Activated naive CD4-positive, alpha-beta T cell treated with anti-CD3 and anti-CD28 coated beads, Interleukin-2, amount 50 U/mL, for 72 hours (primary cell): ENCODE results near the gene C17orf75. TPM values are rescaled to one million over a fixed set of nuclear protein-coding genes. Genes with fewer than 3 reads are reported as not detected.
"Not testable (repeated sequence)": the region's sequence is repeated elsewhere in the genome, so short reads cannot be mapped to it uniquely, and the experiment has no call there.

Experiments
- ATAC-seq, 2 donors: fragments of 150-1000 bp; cut with Tn5 transposase; 2 replicates each; pipeline ENCODE4 v1.10.0; 2021; ENCODE audit warnings: mild to moderate bottlenecking in 2 of 2, moderate library complexity in 2 of 2
- DNase-seq, 2 donors: peaks; one replicate each; pipeline ENCODE4 v3.0.0; 2021 to 2022; ENCODE audit warnings: low spot score in 2 of 2
- H3K27ac Mint-ChIP-seq, 2 donors: one replicate each; pipeline ENCODE4 v1.8.0; 2022; ENCODE audit warnings: mild to moderate bottlenecking in 2 of 2, mixed read lengths in 2 of 2
- H3K36me3 Mint-ChIP-seq, 2 donors: one replicate each; pipeline ENCODE4 v1.8.0; 2022; ENCODE audit warnings: mixed read lengths in 2 of 2
- H3K9me3 Mint-ChIP-seq, 2 donors: one replicate each; pipeline ENCODE4 v1.8.0; 2022; ENCODE audit warnings: mixed read lengths in 2 of 2
- total RNA-seq, 2 donors: library from RNA; stranded (reverse); gene quantifications; one replicate each; pipeline ENCODE4 v1.2.3, GENCODE V29; 2022

C17orf75 gene
- total RNA-seq, 2 donors from 2014 or later = 10.8 to 24.5 TPM

GRCh38 chr17:32323046-32323445 is 18.9 kb downstream of the C17orf75 start:
- peak overlapping the region in 1 of 2 donors; percentile 58 for H3K27ac Mint-ChIP-seq
- no peaks in the 10 kb centered on the region for H3K36me3 Mint-ChIP-seq
- ATAC-seq (no peak), DNase-seq (no peak)
- H3K9me3 Mint-ChIP-seq = no peaks in the 10 kb centered on the region

- H3K27ac Mint-ChIP-seq = no peak overlapping the region
- H3K36me3 Mint-ChIP-seq = no peaks in the 10 kb centered on the region
- DNase-seq = no peak
- no peaks in the 10 kb centered on the region for H3K9me3 Mint-ChIP-seq
- ATAC-seq = no peak
Measured at GRCh38 chr17:32320847-32321246, 21.1 kb downstream of the C17orf75 start.

- H3K9me3 Mint-ChIP-seq, ATAC-seq, DNase-seq, H3K36me3 Mint-ChIP-seq, H3K27ac Mint-ChIP-seq: not testable (repeated sequence)
Measured at GRCh38 chr17:32320080-32320479, 21.9 kb downstream of the C17orf75 start.

DNA sequence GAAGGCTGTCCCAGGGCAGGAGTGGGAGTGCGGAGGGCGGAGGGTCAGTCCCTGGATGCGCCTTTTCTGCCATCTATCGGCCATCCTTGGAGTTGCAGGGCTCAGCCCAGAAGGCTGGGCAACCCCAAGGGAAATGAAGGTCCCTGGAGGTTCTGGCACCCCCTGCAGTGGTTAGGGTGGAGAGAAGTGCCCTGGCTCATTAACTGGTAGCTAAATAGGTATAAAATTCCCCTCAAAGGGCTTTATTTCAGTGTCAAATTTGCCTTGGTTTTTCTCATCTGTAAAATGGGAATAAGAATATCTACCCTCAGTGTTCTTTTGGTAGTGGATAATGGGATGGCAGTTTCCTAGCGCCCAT is 22.4 kb downstream of the C17orf75 start:
- peak; percentile 80 to 87 for DNase-seq
- no peak overlapping the region for H3K27ac Mint-ChIP-seq
- H3K36me3 Mint-ChIP-seq = no peaks in the 10 kb centered on the region
- H3K9me3 Mint-ChIP-seq = no peaks in the 10 kb centered on the region
- ATAC-seq = peak; percentile 88 to 93

DNA sequence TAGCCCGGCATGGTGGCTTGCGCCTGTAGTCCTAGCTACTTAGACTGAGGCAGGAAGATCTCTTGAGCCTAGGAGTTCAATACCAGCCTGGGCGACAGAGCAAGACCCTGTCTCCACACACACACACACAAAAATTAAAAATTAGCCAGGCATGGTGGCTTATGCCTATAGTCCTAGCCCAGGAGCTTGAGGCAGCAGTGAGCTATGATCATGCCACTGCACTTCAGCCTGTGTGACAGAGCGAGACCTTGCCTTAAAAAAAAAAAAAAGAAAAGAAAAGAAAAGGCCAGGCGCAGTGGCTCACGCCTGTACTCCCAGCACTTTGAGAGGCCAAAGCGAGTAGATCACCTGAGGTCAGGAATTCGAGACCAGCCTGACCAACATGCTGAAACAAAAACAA is 23.9 kb downstream of the C17orf75 start:
- Mint-ChIP-seq H3K27ac (no peak overlapping the region), H3K9me3 (no peaks in the 10 kb centered on the region), H3K36me3 (no peaks in the 10 kb centered on the region)
- ATAC-seq (no peak), DNase-seq (no peak)

DNA sequence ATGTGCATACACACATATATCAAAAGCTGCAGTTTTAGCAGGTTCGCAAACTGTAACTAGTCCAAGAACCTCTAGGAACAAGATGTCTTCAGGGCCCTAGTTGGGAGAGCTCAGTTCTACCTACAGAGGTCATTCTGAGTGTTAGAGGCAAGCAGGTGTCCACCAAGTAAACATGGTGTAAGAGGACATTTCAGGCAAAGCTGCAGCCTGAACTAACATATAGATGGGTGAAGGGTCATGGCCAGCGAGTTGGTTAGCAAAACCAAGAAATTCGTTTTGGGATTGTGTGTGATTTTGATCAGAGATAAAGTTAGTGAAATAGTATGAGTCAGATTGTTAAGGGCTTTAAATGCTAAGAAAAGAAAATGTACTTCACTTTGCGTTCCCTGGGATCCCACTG is 24.6 kb downstream of the C17orf75 start:
- ATAC-seq (no peak), DNase-seq (no peak)
- H3K36me3 Mint-ChIP-seq = no peaks in the 10 kb centered on the region
- H3K27ac Mint-ChIP-seq = no peak overlapping the region
- no peaks in the 10 kb centered on the region for H3K9me3 Mint-ChIP-seq

- ATAC-seq, H3K9me3 Mint-ChIP-seq, DNase-seq, H3K36me3 Mint-ChIP-seq, H3K27ac Mint-ChIP-seq: not testable (repeated sequence)
Measured at GRCh38 chr17:32316653-32317052, 25.3 kb downstream of the C17orf75 start.

- Mint-ChIP-seq H3K36me3 (no peaks in the 10 kb centered on the region), H3K9me3 (no peaks in the 10 kb centered on the region), H3K27ac (no peak overlapping the region)
- ATAC-seq (no peak), DNase-seq (no peak)
Measured at GRCh38 chr17:32315171-32315570, 26.8 kb downstream of the C17orf75 start.

DNA sequence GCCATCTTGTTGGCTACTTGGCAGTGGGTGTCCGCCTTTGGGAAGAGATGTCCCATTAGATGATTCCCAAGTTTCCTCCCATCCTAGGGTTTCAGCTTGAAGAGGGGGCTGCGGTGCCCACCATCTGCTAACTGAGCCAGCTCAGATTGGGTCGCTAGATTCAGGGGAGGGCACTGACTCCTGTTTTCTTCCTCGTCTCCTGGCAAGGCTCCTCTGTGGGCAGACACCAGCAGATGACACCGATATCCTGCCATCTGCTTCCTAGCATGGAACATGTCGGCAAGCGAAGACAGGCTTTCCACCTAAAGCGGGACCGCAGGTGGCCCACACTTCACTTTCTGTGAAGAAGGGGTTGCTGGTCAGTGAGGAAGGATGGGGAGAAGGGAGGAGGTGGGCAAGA is 27.3 kb downstream of the C17orf75 start:
- DNase-seq = no peak
- H3K27ac Mint-ChIP-seq = no peak overlapping the region
- no peaks in the 10 kb centered on the region for H3K36me3 Mint-ChIP-seq
- ATAC-seq = no peak
- H3K9me3 Mint-ChIP-seq = no peaks in the 10 kb centered on the region

DNA sequence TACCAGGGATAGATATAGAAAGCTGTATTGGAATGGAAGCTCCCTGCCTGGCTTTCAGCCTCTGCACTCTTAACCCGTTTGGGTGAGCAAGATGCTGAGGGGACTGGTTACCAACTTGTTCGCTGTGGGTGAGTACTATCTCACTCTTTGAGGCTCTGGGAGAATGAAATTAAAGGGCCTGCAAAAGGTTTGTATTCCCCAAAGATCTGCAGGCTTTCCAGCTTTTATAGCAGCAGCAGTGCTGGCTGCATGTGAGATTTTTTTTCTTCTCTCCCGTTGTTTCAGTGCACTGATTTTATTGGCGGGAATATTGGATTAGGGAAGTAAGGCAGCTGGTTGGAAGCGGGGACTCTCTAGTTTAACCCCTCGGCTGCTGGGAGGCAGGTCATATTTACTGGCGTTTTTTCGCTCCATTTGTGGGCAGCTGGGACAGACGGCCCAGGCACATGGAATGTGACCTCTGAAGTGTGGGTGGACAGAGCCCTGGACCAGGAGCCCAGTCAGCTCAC is 30.9 kb downstream of the C17orf75 start:
- DNase-seq = no peak
- Mint-ChIP-seq H3K27ac (no peak overlapping the region), H3K36me3 (no peaks in the 10 kb centered on the region), H3K9me3 (no peaks in the 10 kb centered on the region)
- no peak for ATAC-seq

DNA sequence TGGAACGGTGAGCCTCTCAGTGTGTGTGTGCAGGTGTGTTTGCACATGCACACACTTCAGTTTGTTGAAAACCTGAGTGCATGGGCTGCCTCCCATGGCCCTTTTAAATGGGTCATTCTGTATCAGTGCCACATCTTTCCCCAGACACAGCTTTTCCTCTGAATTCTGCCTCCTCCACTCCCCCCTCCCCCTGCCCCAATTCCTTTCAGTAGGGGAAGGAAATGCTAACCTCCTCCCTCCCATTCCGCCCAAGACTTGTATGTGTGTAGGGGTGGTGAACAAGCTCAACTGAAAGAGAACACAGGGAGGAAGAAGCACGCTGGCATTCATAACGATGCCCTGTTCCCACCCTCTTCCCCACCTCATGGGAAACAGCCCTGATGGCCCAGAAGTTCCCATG is 34.3 kb downstream of the C17orf75 start:
- H3K36me3 Mint-ChIP-seq = no peaks in the 10 kb centered on the region
- H3K9me3 Mint-ChIP-seq = no peaks in the 10 kb centered on the region
- DNase-seq (no peak), ATAC-seq (no peak)
- H3K27ac Mint-ChIP-seq = no peak overlapping the region

GRCh38 chr17:32305049-32305448 is 36.9 kb downstream of the C17orf75 start:
- no peak for ATAC-seq
- Mint-ChIP-seq H3K27ac (no peak overlapping the region), H3K9me3 (no peaks in the 10 kb centered on the region), H3K36me3 (no peaks in the 10 kb centered on the region)
- no peak for DNase-seq

GRCh38 chr17:32303781-32304288 is 38.1 kb downstream of the C17orf75 start:
- H3K27ac Mint-ChIP-seq = no peak overlapping the region
- no peaks in the 10 kb centered on the region for H3K36me3 Mint-ChIP-seq
- H3K9me3 Mint-ChIP-seq = no peaks in the 10 kb centered on the region
- no peak for DNase-seq
- no peak for ATAC-seq

- ATAC-seq (no peak), DNase-seq (no peak)
- Mint-ChIP-seq H3K9me3 (no peaks in the 10 kb centered on the region), H3K36me3 (no peaks in the 10 kb centered on the region), H3K27ac (no peak overlapping the region)
Measured at GRCh38 chr17:32302860-32303649, 38.9 kb downstream of the C17orf75 start.

DNA sequence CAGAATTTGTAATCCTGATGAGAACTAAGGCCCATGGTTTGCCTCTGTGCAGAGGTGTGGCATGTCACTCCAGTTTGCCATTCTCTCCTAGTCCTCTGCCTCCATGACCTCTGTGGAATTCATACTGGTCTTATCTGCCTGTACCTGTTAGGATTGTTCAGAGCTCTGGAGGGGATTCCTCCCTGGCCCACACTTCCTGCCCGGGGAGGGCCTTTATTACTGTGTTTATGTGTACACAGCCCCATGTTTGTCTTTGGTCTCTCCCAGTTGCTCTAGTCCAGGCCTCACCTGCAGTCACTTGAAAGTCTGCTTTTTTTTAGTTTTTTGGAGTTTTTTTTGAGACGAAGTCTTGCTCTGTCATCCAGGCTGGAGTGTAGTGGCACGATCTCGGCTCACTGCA is 39.9 kb downstream of the C17orf75 start:
- ATAC-seq (no peak), DNase-seq (no peak)
- H3K27ac Mint-ChIP-seq = no peak overlapping the region
- no peaks in the 10 kb centered on the region for H3K9me3 Mint-ChIP-seq
- no peaks in the 10 kb centered on the region for H3K36me3 Mint-ChIP-seq

DNA sequence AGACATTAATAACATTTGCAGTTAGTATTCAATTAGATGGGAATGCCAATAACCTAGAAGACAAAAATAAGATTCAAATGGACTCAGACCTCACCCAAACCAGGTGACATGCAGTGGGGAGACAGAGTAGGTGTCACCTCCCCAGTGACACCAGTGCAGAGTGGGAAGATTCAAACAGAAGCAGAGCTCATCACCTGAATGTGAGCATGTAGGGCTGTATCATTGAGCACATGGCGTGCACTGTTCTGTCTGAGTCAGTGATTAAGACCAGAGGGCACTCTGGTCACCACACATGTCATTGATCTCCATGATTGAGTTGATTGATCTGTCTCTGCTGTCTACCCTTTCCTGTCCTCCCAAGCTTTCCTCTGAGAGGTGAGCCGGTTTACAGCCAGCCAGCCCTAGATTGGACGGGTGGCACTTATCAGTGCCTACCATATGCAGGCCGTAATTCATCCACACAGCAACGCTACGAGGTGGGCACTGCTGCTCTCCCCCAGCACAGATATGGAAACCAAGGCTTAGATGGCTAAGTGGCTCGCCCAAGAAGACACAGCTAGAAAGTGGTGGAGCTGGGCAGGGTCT is 42.3 kb downstream of the C17orf75 start:
- no peak for DNase-seq
- Mint-ChIP-seq H3K9me3 (no peaks in the 10 kb centered on the region), H3K36me3 (no peaks in the 10 kb centered on the region), H3K27ac (no peak overlapping the region)
- ATAC-seq = no peak

GRCh38 chr17:32298721-32299579 is 43.0 kb downstream of the C17orf75 start:
- ATAC-seq = no peak
- DNase-seq = no peak
- no peaks in the 10 kb centered on the region for H3K36me3 Mint-ChIP-seq
- no peak overlapping the region for H3K27ac Mint-ChIP-seq
- H3K9me3 Mint-ChIP-seq = no peaks in the 10 kb centered on the region
